Sigmoid colon (tissue), 7 donors: Measurements from ENCODE around the gene PCBP3. TPM values are rescaled to one million over a fixed set of nuclear protein-coding genes. Genes with fewer than 3 reads are reported as not detected.

Source experiments
- DNase-seq: peaks from one replicate; pipeline ENCODE4 v3.0.0-alpha.2; 2019
- H3K27ac ChIP-seq, 4 donors: fragments of 200-600 bp; sonication (generic); one replicate each; pipeline ENCODE4 v1.5.1; 2016 to 2019; ENCODE audit warnings: mild to moderate bottlenecking in 1 of 4
- H3K27me3 ChIP-seq, 3 donors: fragments of 200-600 bp; sonication (generic); one replicate each; pipeline ENCODE4 v1.5.1; 2019; ENCODE audit warnings: mild to moderate bottlenecking in 1 of 3
- H3K36me3 ChIP-seq, 4 donors: fragments of 200-600 bp; sonication (generic); one replicate each; pipeline ENCODE4 v1.5.1; 2016 to 2019
- H3K4me1 ChIP-seq, 4 donors: fragments of 200-600 bp; sonication (generic); one replicate each; pipeline ENCODE4 v1.5.1; 2017 to 2019
- H3K4me3 ChIP-seq, 4 donors: fragments of 200-600 bp; sonication (generic); one replicate each; pipeline ENCODE4 v1.5.1; 2017 to 2019; ENCODE audit warnings: mild to moderate bottlenecking in 2 of 4, moderate library complexity in 1 of 4
- H3K9me3 ChIP-seq, 4 donors: fragments of 200-600 bp in 3 of 4; sonication (generic) in 3 of 4; one replicate each; pipeline versions ENCODE4 v1.5.1 to v1.6.1; 2013 to 2019
- EP300 ChIP-seq, 4 donors: sonication (generic); formaldehyde crosslinking; IDR thresholded peaks; one replicate each; pipeline ENCODE4 v1.6.1; 2017; ENCODE audit warnings: antibody characterized with exemption in 4 of 4
- POLR2A ChIP-seq, 2 donors: fragments of 450-650 bp; IDR thresholded peaks; one replicate each; pipeline ENCODE4 v1.6.1; 2016; ENCODE audit warnings: antibody characterized with exemption in 2 of 2, mild to moderate bottlenecking in 2 of 2, moderate library complexity in 2 of 2
- POLR2AphosphoS5 ChIP-seq, 4 donors: sonication (generic); formaldehyde crosslinking; IDR thresholded peaks; one replicate each; pipeline ENCODE4 v1.6.1; 2017; ENCODE audit warnings: antibody characterized with exemption in 4 of 4
- WGBS, 2 donors: extraction: QIAGEN DNeasy Blood & Tissue Kit; methylation state at CpG; one replicate each; pipeline ENCODE4 v1.1.7; 2013; 5-methylcytosine and 5-hydroxymethylcytosine counted together
- intact Hi-C: fragments of 100-400 bp; cut with DNase I; formaldehyde crosslinking; loops from one replicate; pipeline ENCODE4 v1.15.1; 2023
- polyA plus RNA-seq, 3 donors: library from polyadenylated mRNA; stranded (reverse); fragments of 200-250 nt; gene quantifications; one replicate each; pipeline ENCODE4 v1.2.3, GENCODE V29; 2013
- total RNA-seq, 4 donors: library from RNA; depleted of rRNA; stranded (reverse); fragments of >200 nt; gene quantifications; one replicate each; pipeline ENCODE4 v1.1.0, GENCODE V29; 2016
- TF ChIP-seq, protein P1 (sequence below), 4 experiments: fragments of 450-650 bp in 3 of 4; fragments of 200-600 bp in 1 of 4; IDR thresholded peaks; one replicate each; pipeline ENCODE4 v1.5.1; 2016 to 2019; ENCODE audit warnings: antibody characterized with exemption in 4 of 4, mild to moderate bottlenecking in 3 of 4, moderate library complexity in 2 of 4
- donor health status: healthy with polysubstance abuse.
- donor health status: Bipolar disorder and iron deficiency.
- donor health status: healthy.

PCBP3 gene
- total and polyA plus RNA-seq, 7 donors: 1.2 to 21.3 (median 8.2) TPM

DNA sequence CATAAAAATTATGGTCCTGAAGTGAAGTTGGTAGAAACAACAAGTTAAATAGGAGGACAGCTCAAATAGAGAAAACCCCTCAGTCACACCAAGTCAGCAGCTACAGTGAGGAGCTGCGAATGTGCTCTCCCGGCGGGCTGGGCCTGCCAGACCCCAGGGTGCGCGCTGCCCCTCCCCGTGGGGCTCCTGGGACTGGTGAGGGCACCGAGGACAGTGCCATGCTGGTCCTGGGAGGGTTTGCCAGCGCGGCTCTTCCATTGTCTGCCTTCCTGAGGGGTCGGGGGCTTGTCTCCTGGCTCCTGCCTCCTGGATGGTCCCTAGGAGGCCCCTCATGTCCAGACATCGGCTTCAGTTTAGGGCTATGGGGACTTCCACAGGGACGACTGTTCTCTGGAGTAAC, 121.8 kb downstream of the PCBP3 start:
- 92% methylated on average over 12 of the region's 12 CpGs for WGBS, 2 donors
- no peak overlapping the region for H3K4me3 ChIP-seq
- intact Hi-C loops: no loop called here
- TF ChIP-seq, protein P1, sequence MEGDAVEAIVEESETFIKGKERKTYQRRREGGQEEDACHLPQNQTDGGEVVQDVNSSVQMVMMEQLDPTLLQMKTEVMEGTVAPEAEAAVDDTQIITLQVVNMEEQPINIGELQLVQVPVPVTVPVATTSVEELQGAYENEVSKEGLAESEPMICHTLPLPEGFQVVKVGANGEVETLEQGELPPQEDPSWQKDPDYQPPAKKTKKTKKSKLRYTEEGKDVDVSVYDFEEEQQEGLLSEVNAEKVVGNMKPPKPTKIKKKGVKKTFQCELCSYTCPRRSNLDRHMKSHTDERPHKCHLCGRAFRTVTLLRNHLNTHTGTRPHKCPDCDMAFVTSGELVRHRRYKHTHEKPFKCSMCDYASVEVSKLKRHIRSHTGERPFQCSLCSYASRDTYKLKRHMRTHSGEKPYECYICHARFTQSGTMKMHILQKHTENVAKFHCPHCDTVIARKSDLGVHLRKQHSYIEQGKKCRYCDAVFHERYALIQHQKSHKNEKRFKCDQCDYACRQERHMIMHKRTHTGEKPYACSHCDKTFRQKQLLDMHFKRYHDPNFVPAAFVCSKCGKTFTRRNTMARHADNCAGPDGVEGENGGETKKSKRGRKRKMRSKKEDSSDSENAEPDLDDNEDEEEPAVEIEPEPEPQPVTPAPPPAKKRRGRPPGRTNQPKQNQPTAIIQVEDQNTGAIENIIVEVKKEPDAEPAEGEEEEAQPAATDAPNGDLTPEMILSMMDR (IDR thresholded peaks at IDR 0.05): no peak
- TF ChIP-seq POLR2A (IDR thresholded peaks at IDR 0.05) (no peak), POLR2AphosphoS5 (IDR thresholded peaks at IDR 0.05) (no peak), EP300 (IDR thresholded peaks at IDR 0.05) (no peak)
- no peak overlapping the region for H3K27ac ChIP-seq
- no peaks in the 10 kb centered on the region for H3K9me3 ChIP-seq
- no peak for DNase-seq
- H3K36me3 ChIP-seq: no peaks in the 10 kb centered on the region
- no peaks in the 10 kb centered on the region for H3K27me3 ChIP-seq
- peaks cover 0 to 20% (median 10%) of the 10 kb centered on the region in 4 donors for H3K4me1 ChIP-seq

DNA sequence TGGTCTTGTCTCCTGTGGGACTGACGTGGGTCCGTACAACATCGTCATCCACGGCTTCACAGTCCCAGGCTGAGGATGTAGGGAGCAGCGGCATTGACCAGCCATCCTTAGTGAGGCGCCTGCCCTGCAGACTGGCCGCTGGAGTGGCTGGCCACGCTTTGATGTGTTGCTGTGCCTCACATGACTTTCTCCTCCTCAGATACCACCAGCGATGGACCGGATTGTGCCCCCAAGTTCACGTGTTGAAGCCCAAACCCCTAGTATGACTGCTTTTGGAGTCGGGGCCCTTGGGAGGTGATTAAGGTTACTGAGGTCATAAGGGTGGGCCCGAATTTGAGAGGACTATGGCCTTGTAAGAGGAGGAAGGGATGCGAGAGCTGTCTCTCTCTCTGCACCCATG, 122.5 kb downstream of the PCBP3 start:
- intact Hi-C loops: no loop called here
- peaks cover 0 to 20% (median 10%) of the 10 kb centered on the region in 4 donors for H3K4me1 ChIP-seq
- no peak for DNase-seq
- no peaks in the 10 kb centered on the region for H3K9me3 ChIP-seq
- H3K4me3 ChIP-seq: no peak overlapping the region
- TF ChIP-seq, protein P1 (IDR thresholded peaks at IDR 0.05): no peak
- TF ChIP-seq POLR2A (IDR thresholded peaks at IDR 0.05) (no peak), POLR2AphosphoS5 (IDR thresholded peaks at IDR 0.05) (no peak), EP300 (IDR thresholded peaks at IDR 0.05) (no peak)
- no peaks in the 10 kb centered on the region for H3K36me3 ChIP-seq
- 89 to 91% methylated on average over 14 of the region's 14 CpGs for WGBS, 2 donors
- no peaks in the 10 kb centered on the region for H3K27me3 ChIP-seq
- no peak overlapping the region for H3K27ac ChIP-seq

DNA sequence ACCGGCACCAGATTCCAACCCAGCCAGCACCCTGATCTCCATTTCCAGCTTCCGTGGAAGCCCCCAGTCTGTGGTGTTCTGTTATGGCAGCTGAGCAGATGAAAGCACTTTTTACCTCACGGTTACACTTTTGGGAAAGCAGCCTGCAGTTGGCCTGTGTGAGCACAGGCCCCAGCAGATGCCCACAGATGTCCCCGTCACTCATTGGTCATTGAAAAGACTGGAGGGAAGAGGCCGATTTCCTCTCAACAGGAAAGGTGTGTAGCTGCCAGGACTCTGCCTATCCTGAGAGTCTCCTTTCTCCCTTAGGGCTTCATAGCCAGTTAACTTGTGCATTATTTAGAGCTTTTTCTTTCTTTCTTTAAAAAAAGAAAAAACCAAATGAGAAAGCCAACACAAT, 123.0 kb downstream of the PCBP3 start:
- Histone ChIP-seq H3K27ac (no peak overlapping the region), H3K9me3 (no peaks in the 10 kb centered on the region), H3K4me3 (no peak overlapping the region), H3K36me3 (no peaks in the 10 kb centered on the region), H3K4me1 (peaks cover 0 to 20% (median 10%) of the 10 kb centered on the region in 4 donors), H3K27me3 (no peaks in the 10 kb centered on the region)
- DNase-seq: no peak
- WGBS, 2 donors: 89 to 90% methylated on average over 5 of the region's 5 CpGs
- TF ChIP-seq POLR2A (IDR thresholded peaks at IDR 0.05) (no peak), POLR2AphosphoS5 (IDR thresholded peaks at IDR 0.05) (no peak), EP300 (IDR thresholded peaks at IDR 0.05) (no peak)
- TF ChIP-seq, protein P1 (IDR thresholded peaks at IDR 0.05): no peak
- intact Hi-C loops: no loop called here

DNA sequence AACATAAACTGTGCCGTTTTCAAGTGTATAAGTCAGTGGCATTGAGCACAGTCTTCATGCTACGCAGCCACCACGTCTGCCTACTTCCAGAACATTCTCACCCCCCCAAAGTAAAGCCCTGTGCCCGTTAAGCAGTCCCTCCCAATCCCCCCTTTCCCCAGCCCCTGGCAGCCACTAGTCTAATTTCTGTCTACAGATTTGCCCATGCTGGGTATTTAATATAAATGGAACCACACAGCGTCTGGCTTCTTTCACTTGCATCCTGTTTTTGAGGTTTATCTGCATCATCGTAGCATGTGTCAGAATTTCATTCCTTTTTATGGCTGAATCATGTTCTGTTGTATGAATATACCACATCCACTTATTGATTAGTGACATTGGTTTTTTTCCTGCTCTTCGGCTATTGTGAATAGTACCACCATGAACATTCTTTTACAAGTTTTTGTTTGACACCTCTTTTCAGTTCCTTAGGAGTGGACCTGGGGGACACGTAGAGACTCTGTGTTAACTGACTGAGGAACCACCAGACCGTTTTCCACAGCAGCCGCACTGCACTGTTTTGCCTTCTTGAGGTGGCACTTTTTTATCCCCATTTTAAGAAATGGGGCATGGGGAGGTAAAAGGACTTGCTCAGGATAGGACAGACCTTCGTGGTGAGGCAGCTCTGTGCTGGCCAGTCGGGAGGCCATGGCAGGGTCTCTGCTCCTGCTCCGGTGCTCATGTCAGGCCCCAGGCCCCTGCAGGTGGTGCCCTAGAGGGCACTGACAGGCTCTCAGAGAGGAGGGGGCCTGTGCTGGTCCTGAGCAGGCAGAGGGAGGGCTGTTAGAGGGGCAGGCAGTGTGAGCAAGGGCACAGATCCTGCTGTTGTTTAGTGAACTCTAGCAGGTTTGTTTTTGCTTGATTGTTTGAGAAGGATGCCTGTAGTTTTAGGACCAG, 123.8 kb downstream of the PCBP3 start:
- Histone ChIP-seq H3K4me1 (peaks cover 0 to 20% (median 10%) of the 10 kb centered on the region in 4 donors), H3K36me3 (no peaks in the 10 kb centered on the region), H3K27ac (peak overlapping the region in 2 of 4 donors; percentile 25 to 34), H3K9me3 (no peaks in the 10 kb centered on the region), H3K27me3 (no peaks in the 10 kb centered on the region), H3K4me3 (no peak overlapping the region)
- WGBS, 2 donors: 71 to 83% methylated on average over 13 of the region's 13 CpGs
- TF ChIP-seq, protein P1 (IDR thresholded peaks at IDR 0.05): no peak
- TF ChIP-seq EP300 (IDR thresholded peaks at IDR 0.05) (no peak), POLR2AphosphoS5 (IDR thresholded peaks at IDR 0.05) (no peak), POLR2A (IDR thresholded peaks at IDR 0.05) (no peak)
- no peak for DNase-seq
- intact Hi-C loops: no loop called here
